SH-SY5Y (cell line): ENCODE data around the gene LRCOL1.

ENCODE experiments used
- GATA2 ChIP-seq: IDR thresholded peaks from 2 replicates; pipeline ENCODE4 v1.6.1; 2011; ENCODE audit warnings: mild to moderate bottlenecking, low read depth, low read length
- GATA3 ChIP-seq: IDR thresholded peaks from 2 replicates; pipeline ENCODE4 v1.6.1; 2011; ENCODE audit warnings: low read depth, mild to moderate bottlenecking, low read length, moderate library complexity

DNA sequence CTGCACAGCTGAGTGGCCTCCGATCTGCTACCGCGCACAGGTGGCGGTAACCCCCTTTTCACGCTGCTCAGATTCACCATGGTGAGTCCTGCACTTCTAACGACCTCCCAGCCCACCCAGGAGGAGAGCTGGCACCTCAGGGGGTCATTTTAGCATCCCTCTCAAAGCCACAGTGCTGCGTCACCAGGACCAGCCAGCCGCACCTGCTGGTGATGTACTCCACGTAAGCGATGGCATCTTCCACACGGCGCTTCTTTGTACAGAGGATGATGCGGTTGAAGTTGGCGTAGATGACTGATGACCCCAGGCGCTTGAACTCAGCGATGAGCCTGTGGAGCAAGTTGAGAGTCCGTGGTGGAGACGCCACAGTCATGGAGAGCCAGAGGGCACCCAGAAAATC lies 27.4 kb upstream of the LRCOL1 start:
- TF ChIP-seq GATA2 (no peak), GATA3 (no peak)
